GM18498 (cell line): ENCODE data around the gene SBF1.

ENCODE experiments used
- ATAC-seq: cut with Tn5 transposase; IDR thresholded peaks from one replicate; pipeline ENCODE4 v1.9.1; 2021; ENCODE audit warnings: mild to moderate bottlenecking, moderate library complexity; ENCODE audit not compliant: unreplicated experiment

Gene SBF1

DNA sequence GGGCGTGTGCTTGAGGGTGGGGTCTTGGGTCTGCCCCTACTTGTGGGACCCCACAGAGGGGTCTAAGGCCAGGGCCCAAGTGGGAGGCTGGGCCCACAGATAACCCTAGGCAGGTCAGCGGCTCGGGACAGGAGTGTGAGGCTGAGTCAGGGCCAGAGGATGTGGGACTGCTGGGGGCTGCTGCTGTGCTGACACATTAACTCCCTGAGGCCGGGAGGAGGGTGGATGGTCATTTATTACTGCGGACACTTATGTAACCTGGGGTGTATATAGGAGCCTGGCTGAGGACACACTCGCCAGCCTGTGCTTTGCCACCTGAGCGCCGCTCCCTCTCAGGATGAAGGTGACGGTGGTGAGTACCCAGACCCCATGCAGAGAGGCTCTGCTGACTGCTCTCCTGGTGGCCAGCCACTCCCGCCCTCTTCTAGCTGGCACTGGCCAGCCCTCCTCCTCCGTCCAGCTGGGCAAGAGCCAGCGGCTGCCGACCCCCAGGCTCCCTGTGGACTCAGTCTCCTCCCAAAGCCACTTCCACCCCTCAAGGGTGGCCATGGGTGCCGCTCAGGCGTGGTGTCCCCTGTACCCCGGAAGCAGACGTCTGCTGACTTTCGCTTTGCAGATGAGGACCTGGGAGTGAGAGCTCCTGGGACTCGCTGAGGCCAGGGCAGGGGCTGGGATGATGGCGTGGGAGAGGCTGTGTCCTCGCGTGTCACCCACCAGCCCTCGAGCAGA lies 11.9 kb upstream of the SBF1 start, which contains the start of gene MIOX:
MIOX (plus strand) TSS at position 299 of the 729 bp plus-strand sequence; CDS start at position 338, 39 bp downstream.
- no peak for ATAC-seq

DNA sequence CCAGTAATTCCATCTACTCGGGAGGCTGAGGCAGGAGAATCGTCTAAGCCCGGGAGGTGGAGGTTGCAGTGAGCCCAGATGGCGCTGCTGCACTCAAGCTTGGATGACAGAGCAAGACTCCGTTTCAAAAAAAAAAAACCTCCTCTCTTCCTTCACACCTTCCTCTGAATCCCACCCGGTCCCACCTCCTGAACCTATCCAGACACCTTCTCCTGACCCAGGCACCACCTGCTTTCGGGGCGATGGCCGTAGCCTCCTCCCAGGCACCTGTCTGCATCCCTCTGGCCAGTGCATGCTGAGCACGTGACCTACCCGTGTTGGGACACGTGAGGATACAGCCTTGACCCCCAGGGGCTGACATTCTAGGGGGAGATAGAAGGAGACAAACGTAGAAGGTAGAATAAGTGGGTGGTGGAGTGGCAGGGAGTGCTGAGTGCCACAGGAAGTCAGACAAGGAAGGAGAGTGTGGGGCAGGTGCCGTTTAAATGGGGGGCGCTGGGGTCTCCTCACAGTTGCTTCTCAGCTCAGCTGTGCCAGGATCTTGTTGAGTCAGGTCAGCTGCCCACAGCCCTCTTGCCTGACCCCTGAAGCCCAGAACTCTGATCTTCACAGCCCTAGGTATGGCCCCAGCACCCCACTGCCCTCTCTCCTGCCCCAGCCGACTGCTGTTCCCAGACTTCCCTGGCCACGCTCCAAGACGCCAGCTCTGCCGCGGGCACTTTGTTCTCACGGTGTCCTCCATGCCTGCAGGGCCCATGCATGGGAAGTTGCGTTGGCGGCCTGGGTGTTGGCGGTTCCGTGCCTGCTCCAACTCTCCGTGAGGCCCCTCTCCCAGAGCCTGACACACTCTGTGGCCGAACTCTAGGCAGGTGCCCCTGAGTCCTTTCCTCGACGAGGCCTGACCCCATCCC lies 10.6 kb upstream of the SBF1 start:
- ATAC-seq: no peak

DNA sequence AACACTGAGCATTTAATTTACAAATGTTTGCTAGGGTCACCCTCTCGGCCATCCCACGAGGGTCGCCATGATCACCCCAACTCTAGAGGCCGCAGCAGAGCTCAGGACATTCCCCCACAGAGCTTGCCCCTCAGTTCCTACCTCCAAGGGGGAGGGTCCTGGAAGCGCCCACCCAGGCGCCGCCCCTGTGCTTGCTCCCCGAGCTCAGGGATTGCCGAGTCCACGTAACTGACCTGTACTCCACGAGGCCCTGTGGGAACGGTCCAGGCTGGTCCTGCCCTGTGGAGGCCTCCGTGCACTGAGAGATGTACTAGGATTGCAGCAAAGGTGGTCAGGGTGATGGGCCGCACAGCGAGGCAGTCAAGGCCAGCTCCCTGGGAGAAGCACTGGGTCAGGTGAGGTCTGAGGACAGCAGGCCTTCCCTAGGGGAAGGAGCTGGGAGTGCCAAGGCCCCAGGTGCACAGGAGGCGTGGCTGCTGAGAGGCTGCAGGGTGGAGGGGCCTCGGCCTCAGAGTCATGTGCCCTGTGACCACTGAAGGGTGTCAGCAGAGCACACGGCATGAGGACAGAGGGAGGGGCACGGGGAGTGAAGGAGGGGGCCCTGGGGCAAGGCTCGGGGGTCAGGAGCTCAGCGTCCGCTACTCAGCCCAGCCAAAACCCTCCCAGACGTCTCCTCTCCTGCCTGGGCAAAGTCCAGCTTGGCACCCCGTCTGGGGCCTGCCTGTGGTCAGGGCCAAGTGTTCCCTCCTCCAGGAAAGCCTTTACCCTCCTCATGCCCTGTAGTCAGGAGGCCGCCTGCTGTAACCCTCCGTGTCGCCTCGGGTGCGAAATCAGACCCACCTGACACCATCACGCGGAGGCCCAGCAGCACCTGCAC lies 9.4 kb upstream of the SBF1 start:
- ATAC-seq: no peak

DNA sequence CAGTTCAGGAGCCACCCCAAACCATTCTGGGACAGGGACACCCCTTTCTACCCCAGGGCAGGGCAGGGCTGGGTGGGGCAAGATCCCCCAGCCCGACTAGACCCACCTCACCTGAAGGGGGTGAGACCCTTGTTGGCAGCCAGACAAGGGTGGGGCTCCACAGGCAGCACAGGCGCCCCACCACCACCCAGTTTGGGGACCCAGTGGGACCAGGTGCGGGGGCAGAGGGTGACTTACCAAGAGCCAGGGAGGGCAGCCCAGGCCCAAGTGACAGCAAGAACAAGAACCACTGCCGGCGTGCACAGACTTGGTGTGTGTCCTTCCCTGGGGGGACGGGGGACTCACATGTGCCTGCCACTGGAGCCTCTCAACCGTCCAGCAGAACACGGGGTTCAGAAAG lies 8.7 kb upstream of the SBF1 start:
- ATAC-seq: no peak

DNA sequence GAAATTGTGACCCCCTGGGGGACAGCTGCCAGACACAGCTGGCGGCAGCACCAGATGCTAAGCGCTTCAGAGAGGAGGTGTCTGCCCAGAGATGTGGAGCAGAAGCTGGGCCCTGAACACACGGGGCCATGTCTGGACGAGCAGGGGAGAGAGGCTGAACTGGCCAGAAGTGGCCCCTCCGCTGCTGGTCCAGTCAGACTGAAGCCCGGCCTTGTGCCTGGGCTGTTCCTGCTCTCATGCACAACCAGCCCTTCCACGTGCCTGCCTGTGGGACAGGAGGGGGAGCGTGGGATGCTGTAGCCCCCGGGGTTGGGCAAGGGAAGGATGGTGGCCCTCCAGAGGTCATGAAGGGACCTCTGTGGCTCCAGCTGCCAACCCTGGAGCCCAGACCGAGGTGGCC lies 8.3 kb upstream of the SBF1 start:
- no peak for ATAC-seq

DNA sequence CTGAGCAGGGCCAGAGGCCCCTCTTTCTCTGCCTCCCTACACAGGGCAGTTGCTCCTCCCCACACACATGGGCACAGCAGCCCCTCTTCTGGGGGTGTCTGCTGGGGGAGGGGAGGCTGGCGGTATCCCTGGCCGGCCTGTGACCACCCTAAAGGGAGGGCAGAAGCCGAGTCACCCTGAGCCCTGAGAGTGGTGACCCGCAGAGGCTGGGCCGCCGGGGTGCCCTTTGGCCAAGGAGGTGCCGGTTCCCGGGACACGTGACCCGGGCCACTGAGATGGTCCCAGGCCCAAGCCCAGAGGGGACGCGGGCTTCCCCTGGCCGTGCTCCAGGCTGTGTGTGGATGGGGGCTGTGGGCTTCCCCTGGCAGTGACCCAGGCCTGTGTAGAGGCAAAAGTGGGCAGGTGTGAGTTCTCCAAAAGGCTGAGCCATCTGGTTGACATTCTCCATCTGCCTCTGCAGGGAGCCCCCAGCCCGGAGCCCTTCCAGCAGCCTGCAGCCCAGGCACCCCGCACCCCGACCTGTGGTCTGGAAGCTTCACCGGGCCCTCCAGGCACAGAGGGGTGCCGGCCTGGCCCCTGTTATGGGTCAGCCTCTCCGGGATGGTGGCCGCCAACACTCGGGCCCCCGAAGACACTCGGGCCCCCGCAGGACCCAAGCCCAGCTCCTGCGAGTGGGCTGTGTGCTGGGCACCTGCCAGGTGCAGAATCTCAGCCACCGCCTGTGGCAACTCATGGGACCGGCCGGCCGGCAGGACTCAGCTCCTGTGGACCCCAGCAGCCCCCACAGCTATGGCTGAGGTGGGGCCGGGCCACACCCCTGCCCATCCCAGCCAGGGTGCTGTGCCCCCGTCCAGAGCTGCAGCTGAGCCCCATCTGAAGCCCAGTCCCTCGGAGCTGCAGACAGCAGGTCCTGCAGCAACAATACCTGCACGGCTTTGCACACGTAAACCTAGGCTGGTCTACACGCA lies 7.6 kb upstream of the SBF1 start:
- ATAC-seq: no peak

DNA sequence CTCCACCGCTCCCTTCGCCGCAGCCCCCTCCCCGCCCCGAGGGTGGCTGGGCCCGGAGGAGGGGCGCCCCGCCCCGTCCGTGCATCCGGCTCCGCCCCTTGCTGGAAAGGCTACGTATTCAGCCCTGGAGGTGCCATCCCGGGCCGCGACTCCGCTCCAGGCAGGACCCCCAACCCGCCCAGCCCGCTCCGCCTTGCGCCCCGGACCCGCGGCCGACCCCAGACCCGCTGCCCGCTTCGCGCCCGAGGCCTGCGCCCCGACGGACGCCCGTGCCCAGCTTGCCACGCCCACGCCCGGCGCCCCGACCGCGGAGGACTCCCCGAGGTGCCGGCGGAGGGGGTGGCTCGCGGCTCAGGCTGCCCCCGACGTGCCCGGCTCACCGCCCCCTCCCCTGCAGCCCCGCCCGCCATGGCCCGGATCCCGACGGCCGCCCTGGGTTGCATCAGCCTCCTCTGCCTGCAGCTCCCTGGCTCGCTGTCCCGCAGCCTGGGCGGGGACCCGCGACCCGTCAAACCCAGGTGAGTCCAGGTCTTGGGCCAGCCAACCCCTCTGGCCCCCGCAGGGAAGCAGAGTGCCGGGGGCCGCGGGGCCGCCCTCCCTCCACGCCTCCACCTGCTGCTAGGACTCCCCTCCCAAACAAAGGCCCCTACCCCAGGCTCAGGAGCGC lies 6.7 kb upstream of the SBF1 start, which contains the start of gene ADM2:
ADM2 (plus strand) TSS at position 104 of the 667 bp plus-strand sequence; CDS start at position 409, 305 bp downstream.
- no peak for ATAC-seq

DNA sequence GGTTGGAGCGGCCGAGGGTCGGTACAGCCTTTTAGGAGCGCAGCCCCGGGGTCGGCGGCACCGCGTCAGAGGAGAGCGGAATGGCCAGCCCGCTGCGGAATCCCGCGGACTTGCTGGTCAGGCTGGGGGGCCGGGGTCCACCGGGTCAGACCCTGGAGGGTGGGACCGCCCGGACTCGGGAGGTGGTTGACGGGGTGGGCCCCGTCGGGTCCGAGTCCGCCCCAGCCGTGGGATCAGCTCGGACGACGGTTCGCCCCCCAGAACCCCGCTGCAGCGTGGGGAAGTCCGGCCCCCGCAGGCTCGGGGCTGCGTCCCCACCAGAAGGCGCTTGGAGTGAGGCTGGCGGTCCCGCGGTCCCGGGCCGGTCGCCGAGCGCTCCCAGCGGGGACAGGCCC lies 6.2 kb upstream of the SBF1 start:
- no peak for ATAC-seq

DNA sequence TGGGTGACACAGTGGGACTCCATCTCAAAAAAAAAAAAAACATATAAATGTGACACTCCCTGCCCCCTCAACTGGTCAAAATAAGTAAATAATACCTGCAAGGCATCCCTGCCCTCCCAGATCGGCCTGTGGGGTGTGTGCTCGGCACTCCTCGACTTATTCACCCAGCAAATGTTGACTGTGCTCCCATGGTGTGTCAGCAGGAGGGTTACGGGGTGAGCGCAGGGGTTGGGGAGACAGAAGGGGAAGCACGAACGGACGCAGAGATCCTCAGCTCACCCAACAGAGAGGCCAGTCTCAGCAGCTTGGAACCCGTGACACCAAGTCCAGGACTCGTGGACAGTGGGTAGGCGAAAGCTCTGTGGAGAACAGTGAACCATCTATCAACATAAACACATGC lies 4.9 kb upstream of the SBF1 start:
- no peak for ATAC-seq

DNA sequence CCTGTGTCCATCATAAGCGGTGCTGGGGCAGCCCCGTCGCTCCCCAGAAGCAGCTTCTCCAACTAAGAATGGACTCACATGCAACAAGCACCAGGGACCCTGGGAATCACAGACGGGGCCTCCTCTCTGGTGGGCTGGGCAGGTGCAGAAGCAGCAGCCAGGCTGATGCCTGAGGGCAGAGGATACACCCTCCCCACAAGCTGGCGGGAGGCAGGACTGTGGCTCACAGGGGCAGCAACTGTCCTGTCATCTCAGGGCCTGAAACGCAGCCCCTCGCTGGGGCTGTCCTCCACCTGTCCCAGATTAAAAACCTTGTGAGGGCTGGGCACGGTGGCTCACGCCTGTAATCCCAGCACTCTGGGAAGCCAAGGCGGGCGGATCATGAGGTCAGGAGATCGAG lies 3.1 kb upstream of the SBF1 start:
- no peak for ATAC-seq

DNA sequence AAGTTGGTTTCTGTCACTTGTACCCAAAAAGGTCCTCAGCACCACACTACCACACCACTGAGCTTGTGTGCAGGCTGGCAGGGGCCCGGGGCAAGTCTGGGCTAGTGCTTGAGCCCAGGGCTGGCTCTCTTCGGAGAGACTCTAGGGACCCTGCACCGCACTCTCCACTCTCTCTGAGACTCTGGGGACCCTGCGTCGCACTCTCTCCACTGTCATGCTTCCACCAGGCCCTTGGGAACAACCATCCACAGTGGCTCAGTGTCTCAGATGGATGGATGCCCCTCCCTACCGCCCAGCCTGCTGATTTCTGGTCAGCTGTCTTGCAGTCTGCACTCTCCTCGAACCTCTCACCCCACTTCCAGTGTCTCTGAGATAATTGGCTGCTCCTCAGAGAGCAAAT lies 2.0 kb upstream of the SBF1 start:
- ATAC-seq: no peak

DNA sequence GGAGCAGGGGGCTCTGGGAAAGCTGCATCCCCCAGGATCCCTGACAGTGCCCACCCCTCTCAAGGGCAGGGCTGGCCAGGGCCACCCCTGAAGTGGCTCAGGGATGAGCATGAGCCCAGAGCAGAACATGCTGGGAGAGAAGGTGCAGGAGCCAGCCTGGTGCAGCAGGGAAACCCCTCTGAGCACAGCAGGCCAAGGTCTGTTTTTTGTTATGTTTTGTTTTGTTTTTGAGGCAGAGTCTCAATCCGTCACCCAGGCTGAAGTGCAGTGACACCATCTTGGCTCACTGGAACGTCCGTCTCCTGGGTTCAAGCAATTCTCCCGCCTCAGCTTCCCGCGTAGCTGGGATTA lies 792 bp upstream of the SBF1 start:
- ATAC-seq: no peak

DNA sequence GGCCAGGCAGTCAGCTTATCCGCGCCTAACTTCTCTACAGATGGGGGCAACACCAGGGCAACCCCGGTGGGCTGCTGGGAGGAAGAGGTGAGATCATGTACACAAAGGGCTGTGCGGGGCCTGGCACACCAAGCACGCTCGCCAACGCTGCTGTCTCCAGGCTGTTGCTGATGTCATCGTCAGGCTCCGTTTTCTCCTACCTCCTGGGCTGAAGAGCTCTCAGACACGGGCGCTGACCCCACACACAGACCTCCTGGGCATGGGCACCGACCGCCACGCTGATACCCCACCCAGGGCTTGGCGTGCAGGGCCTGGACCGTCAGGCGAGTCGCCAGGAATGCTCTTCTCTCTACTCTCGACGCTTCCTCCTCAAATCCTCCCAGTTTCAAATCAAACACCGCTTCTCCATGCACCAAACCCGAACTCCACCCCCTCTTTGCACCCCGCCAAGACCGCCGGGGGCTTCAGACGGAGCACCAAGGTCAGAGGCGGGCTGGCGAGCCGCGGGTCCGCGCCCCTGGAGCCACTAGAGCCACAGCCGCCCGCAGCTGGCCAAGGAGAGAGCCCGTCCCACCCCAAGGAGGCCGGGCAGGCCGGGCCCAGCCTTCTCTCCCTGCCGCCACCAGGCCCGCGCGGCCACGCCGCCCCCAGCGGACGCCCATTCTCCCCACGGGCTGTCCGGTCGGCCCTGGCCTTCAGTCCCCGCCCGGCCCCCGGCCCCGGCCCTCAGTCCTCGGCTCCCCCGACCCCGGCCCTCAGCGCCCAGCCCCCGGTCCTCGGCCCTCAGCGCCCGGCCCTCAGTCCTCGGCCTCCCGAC lies 772 bp downstream of the SBF1 start:
- no peak for ATAC-seq

DNA sequence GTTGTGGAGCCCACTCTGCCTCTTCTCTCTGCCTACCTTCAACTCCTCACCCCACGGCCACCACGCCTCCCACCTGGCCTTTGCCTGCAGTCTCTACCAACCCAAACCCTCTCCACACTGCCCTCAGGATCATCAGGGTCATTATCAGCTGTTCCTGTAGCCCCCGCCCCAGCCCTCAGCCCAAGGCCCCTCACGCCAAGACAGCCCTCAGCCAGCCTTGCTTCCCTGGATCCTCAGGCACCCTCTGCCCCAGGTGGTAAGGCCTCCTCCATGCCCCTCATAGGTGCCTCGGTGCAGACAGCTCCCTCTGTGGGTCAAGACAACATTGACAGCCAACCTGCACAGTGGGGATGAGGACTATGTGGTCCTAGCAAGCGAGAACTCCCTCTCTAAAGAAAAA lies 1.7 kb downstream of the SBF1 start:
- ATAC-seq: no peak

DNA sequence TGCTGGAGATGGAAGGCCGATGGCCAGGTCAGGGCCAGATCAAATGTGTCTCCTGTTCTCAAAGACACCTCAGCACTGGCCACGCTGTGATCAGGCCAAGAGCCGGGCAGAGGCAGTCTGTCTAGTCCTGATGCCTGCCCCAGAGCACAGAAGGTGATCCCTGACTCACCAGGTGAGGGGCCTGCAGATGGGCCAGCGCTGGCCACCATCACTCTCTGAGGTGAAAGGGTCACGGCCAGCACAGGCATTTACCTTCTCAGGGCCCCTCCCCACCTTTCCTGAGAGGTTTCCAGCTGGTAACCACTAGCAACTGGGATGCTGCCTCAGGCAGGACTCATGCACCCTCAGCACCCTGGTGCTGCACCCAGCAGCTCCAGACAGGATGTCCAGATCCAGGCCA lies 2.9 kb downstream of the SBF1 start:
- ATAC-seq: no peak

DNA sequence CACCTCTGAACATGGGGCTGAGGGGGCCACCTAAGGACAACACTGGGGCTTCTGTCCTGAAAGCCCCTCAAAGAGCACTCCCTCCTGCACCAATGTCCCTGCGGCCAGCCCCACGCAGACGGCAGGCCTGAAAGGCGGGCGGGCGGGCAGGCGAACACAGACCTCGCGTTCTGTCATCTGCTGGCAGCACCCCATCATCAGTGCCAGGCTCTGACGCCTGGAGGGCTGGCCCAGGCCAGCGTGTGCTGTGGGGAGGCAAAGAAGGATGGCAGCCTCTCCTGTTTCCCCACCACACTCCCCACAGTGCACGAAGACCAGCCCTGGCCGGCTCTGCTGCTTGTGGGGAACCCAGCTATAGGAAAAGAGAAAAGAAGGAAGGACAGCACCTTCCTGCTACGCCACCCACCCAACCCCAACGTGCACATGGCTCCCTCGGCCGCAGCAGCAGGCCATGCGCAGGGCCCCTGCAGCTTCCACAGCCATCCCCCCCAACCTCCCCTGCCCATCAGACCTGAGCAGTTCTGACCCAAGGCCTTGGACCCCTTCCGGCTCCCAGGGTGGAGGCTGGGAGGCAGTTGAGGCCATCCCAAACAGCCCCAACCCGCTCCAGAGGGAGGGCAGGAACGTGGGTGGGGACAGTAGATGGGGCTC lies 3.5 kb downstream of the SBF1 start:
- no peak for ATAC-seq

DNA sequence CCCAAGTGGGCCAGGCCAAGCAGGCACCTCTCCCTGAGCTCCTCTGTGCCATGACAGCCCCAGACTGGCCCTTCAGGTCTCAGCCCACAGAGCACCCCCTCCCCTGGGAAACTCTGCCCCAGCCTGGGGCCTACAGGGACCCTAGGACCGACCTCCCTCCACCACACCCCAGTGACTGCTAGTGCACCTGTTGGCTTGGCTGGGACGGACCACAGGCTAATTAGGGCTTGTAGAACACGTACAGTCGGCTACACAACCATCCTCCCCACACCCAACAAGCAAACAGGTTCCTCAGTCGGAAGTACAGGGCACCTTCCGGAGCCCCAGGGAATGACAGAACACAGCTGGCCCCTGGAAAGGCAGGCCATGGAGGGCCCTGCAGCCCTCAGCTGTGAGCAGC lies 4.3 kb downstream of the SBF1 start:
- no peak for ATAC-seq
